Measurements from ENCODE around the gene CUEDC1. TPM values are rescaled to one million over a fixed set of nuclear protein-coding genes. Genes with fewer than 3 reads are reported as not detected.
A peak's percentile ranks its signal among the peaks of the same experiment; 100 is the strongest.

CUEDC1 gene
- total and polyA plus RNA-seq, 2 of the 4 experiments (the other 2 are of a cell fraction), result 4.1 to 21.2 TPM

- H3K36me3 ChIP-seq (ENCODE audit: control insufficient read depth, insufficient read depth, low read length), result peaks cover 32% of the 10 kb centered on the region
- peaks cover 50% of the 10 kb centered on the region for H3K4me1 ChIP-seq (ENCODE audit: control insufficient read depth, insufficient read depth, low read length)
- dilution Hi-C loops (cut with HindIII; ENCODE audit: low sequenced_read_pairs, unreplicated experiment) (no loop called here), intact Hi-C loops (cut with micrococcal nuclease) (loop anchor here (1.0 to 2.0 kb wide), 5 partner anchors 14 to 112 kb away; partner anchors contain the start of gene CUEDC1), in situ Hi-C loops (cut with MboI; ENCODE audit: low sequenced_read_pairs) (no loop called here)
- H3K9me1 ChIP-seq (ENCODE audit: insufficient read depth, low read length), result peaks cover 43% of the 10 kb centered on the region
- H3K23ac ChIP-seq (ENCODE audit: low read depth, low read length), result peak overlapping the region; percentile 94
- H2BK120ac ChIP-seq (ENCODE audit: low read depth, low read length), result peak overlapping the region; percentile 97
- no peaks in the 10 kb centered on the region for H4K20me1 ChIP-seq (ENCODE audit: insufficient read depth, low read length)
- BruUV-seq (replicated peaks), result no TSS peak
- peak overlapping the region; percentile 98 for H4K91ac ChIP-seq (ENCODE audit: insufficient read depth, low read depth, low read length)
- peak overlapping the region; percentile 79 for H3K18ac ChIP-seq (ENCODE audit: low read depth, low read length)
- H2BK20ac ChIP-seq (ENCODE audit: low read depth, low read length), result peak overlapping the region; percentile 93
- H3K9me3 ChIP-seq (ENCODE audit: control insufficient read depth, insufficient read depth, low read length), result no peaks in the 10 kb centered on the region
- H3K9ac ChIP-seq (ENCODE audit: low read depth, low read length), result peak overlapping the region; percentile 49
- peak overlapping the region; percentile 97; the same call in 2 of the 3 replicates for H2BK15ac ChIP-seq (ENCODE audit: low read depth, low read length)
- POLR2A ChIA-PET (ENCODE audit: unreplicated experiment), result interaction anchor here (0.6 to 2.2 kb wide), 6 partner anchors 14 to 124 kb away, joined by 3 to 15 read pairs (median 4); partner anchors contain the start of gene CUEDC1
- peak overlapping the region; percentile 89 for H3K27ac ChIP-seq (ENCODE audit: insufficient read depth, low read length)
- H2BK5ac ChIP-seq (ENCODE audit: low read depth, low read length, poor library complexity, severe bottlenecking), result peak overlapping the region; percentile 98
- peak overlapping the region; percentile 79 for H4K5ac ChIP-seq (ENCODE audit: low read depth, low read length)
- H3K79me1 ChIP-seq (ENCODE audit: low read depth in 1 of 2, low read length in 2 of 2), result peaks cover 20 to 67% of the 10 kb centered on the region in 2 experiments
- peak overlapping the region; percentile 100 for H2AK5ac ChIP-seq (ENCODE audit: low read depth, low read length)
- peak; percentile 75 for ATAC-seq (ENCODE audit: low read depth)
- peak overlapping the region; percentile 94 for H3K14ac ChIP-seq (replicated peaks; ENCODE audit: low read depth, low read length)
- H3K4ac ChIP-seq (ENCODE audit: low read depth, low read length), result peak overlapping the region; percentile 96
- peak overlapping the region; percentile 64 for H3K4me2 ChIP-seq (ENCODE audit: low read depth, low read length)
- peak overlapping the region; percentile 80 to 95 for H4K8ac ChIP-seq (ENCODE audit: low read depth in 2 of 2, low read length in 2 of 2)
- H3K56ac ChIP-seq (ENCODE audit: extremely low read depth, insufficient read depth, low read length), result peak overlapping the region; percentile 83
- DNase-seq, result peak; percentile 99
- peak overlapping the region; percentile 93 for H2AK9ac ChIP-seq (replicated peaks; ENCODE audit: low read depth, low read length, poor library complexity)
- H2AFZ ChIP-seq (replicated peaks; ENCODE audit: low read length, poor library complexity), result peak overlapping the region; percentile 45
- no peak overlapping the region for H3K4me3 ChIP-seq (ENCODE audit: insufficient read depth, low read depth, low read length)
- no peaks in the 10 kb centered on the region for H3K27me3 ChIP-seq (ENCODE audit: control insufficient read depth, insufficient read depth, low read length)
- no CpG with 5 or more reads among the region's 10 CpGs for WGBS, 2 experiments (ENCODE audit: extremely low coverage in 2 of 2, insufficient read length in 1 of 2)
- CTCF ChIA-PET, result interaction anchor here (0.6 to 2.0 kb wide), 13 partner anchors 16 to 424 kb away, joined by 3 to 7 read pairs (median 4); no protein-coding TSS in a partner anchor
- peak; percentile 82 for TF ChIP-seq CTCF (conservative IDR thresholded peaks at IDR 0.05; ENCODE audit: low read depth, low read length)
- peak; percentile 87 for TF ChIP-seq MAZ (IDR thresholded peaks at IDR 0.05; ENCODE audit: borderline replicate concordance, low read depth, low read length)
- TF ChIP-seq MXI1 (IDR thresholded peaks at IDR 0.05; ENCODE audit: borderline replicate concordance, low read depth, low read length), result 0 out of 2 replicates have a peak, but pooled peaks have one; percentile 42
- TF ChIP-seq FOS (IDR thresholded peaks at IDR 0.05; ENCODE audit: low read depth, low read length), result peak; percentile 72; the same call in 1 of the 2 replicates
- peak; percentile 92 for TF ChIP-seq SMC3 (IDR thresholded peaks at IDR 0.05; ENCODE audit: low read depth, low read length)
- TF ChIP-seq CEBPB (IDR thresholded peaks at IDR 0.05; ENCODE audit: low read depth, low read length), result peak; percentile 33; the same call in 1 of the 2 replicates
- TF ChIP-seq, protein P1, sequence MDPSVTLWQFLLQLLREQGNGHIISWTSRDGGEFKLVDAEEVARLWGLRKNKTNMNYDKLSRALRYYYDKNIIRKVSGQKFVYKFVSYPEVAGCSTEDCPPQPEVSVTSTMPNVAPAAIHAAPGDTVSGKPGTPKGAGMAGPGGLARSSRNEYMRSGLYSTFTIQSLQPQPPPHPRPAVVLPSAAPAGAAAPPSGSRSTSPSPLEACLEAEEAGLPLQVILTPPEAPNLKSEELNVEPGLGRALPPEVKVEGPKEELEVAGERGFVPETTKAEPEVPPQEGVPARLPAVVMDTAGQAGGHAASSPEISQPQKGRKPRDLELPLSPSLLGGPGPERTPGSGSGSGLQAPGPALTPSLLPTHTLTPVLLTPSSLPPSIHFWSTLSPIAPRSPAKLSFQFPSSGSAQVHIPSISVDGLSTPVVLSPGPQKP (IDR thresholded peaks at IDR 0.05; ENCODE audit: borderline replicate concordance, low read depth, low read length), result no peak
- TF ChIP-seq, protein P2, sequence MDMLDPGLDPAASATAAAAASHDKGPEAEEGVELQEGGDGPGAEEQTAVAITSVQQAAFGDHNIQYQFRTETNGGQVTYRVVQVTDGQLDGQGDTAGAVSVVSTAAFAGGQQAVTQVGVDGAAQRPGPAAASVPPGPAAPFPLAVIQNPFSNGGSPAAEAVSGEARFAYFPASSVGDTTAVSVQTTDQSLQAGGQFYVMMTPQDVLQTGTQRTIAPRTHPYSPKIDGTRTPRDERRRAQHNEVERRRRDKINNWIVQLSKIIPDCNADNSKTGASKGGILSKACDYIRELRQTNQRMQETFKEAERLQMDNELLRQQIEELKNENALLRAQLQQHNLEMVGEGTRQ (IDR thresholded peaks at IDR 0.05; ENCODE audit: low read depth, low read length), result no peak
- TF ChIP-seq BHLHE40 (IDR thresholded peaks at IDR 0.05; ENCODE audit: low read depth, low read length), result peak; percentile 82
- peak; percentile 46; the same call in 1 of the 2 replicates for TF ChIP-seq MAFK (IDR thresholded peaks at IDR 0.05; ENCODE audit: low read depth, low read length)
- peak; percentile 93 for TF ChIP-seq RCOR1 (IDR thresholded peaks at IDR 0.05; ENCODE audit: insufficient replicate concordance, low read length)
- peak; percentile 77 for TF ChIP-seq RAD21 (IDR thresholded peaks at IDR 0.05; ENCODE audit: low read length)
- peak; percentile 86; the same call in 1 of the 2 replicates for TF ChIP-seq CHD1 (IDR thresholded peaks at IDR 0.05; ENCODE audit: low read depth, low read length)
Measured at GRCh38 chr17:57875290-57876022, 79.8 kb downstream of the CUEDC1 start.

Data from IMR-90 (cell line).